Measurements from ENCODE around the gene APOOL. TPM values are rescaled to one million over a fixed set of nuclear protein-coding genes. Genes with fewer than 3 reads are reported as not detected.

The APOOL gene
- total and polyA plus RNA-seq, 10 of the 15 experiments (the other 5 are each of a cell fraction or from before 2014, with no cell fraction given): 4.4 to 14.7 (median 7.7) TPM

DNA sequence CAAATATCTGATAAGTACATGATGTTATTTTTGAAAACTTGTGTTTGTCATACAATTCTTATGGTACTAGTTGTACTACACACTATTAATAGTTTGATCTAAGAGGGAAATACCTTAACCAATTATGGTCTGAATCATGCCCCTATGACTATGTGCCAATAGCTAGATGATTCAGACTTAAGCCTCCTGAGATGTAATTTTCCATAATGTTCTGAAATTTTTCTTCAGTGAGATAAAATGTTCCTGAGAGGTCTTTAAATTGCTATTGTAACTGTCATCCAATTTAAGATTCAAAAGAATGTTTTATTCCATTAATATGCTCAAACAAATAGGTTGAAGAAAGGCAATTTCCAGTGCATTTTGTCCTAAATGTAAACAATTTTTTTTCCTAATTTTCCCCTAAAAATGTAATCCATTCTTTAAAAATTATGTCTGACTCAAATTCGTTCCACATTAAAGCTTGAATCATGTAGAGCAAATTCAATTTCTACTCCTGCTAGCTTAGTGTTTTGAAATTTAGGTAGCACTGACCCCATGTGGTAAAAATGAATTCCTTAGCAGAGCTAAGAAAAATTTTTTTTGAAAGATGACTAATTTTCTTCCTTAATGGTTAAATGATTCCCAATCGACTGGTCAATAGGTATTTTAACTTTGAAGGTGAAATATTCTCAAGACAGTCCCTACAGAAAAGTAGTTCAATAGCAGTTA is 49.1 kb downstream of the APOOL start:
- no TSS peak for BruUV-seq (replicated peaks)
- Histone ChIP-seq H3K9ac (ENCODE audit: control insufficient read depth, insufficient read depth, low read length) (no peak overlapping the region), H2AFZ (ENCODE audit: control insufficient read depth, low read depth, low read length) (no peak overlapping the region), H3K27me3 (replicated peaks in 1 of 2; ENCODE audit: control insufficient read depth in 2 of 2, insufficient read depth in 2 of 2, low read length in 1 of 2) (no peaks in the 10 kb centered on the region), H3K79me2 (ENCODE audit: control insufficient read depth, insufficient read depth, low read length) (no peaks in the 10 kb centered on the region), H3K4me2 (ENCODE audit: control insufficient read depth, insufficient read depth) (no peak overlapping the region), H3K4me1 (ENCODE audit: control insufficient read depth, insufficient read depth, low read length) (no peaks in the 10 kb centered on the region), H3K27ac (ENCODE audit: control insufficient read depth, insufficient read depth) (no peak overlapping the region), H4K20me1 (ENCODE audit: control insufficient read depth, insufficient read depth) (no peaks in the 10 kb centered on the region), H3K4me3 (no peak overlapping the region), H3K9me3 (replicated peaks; ENCODE audit: control insufficient read depth, insufficient read depth, low read length) (no peaks in the 10 kb centered on the region), H3K36me3 (ENCODE audit: control insufficient read depth in 2 of 2, insufficient read depth in 2 of 2, low read length in 1 of 2) (no peaks in the 10 kb centered on the region)
- WGBS (ENCODE audit: insufficient coverage, insufficient replicate concordance, low lambda C conversion rate, missing lambda C conversion rate): 0% methylated on average over 2 of the region's 2 CpGs
- ChIA-PET RAD21 (ENCODE audit: unreplicated experiment) (interaction anchor here (1.0 to 1.6 kb wide), 2 partner anchors 12 to 323 kb away, joined by 4 to 6 read pairs; no protein-coding TSS in a partner anchor), POLR2A (no interaction called here), SMC1A (ENCODE audit: uncharacterized antibody, unreplicated experiment) (interaction anchor here (0.7 to 2.8 kb wide), 4 partner anchors 12 to 713 kb away, joined by 3 to 9 read pairs (median 4); no protein-coding TSS in a partner anchor), CTCF (interaction anchor here (0.6 to 2.4 kb wide), 12 partner anchors 9 to 1677 kb away, joined by 3 to 15 read pairs (median 4); no protein-coding TSS in a partner anchor)
- FAIRE-seq (no peak), DNase-seq (ENCODE audit: low read depth, low spot score) (no peak), ATAC-seq (no peak)
- TF ChIP-seq SMC3 (IDR thresholded peaks at IDR 0.05; ENCODE audit: borderline replicate concordance, low read length) (peak; percentile 12; the same call in 1 of the 2 replicates), RAD21 (IDR thresholded peaks at IDR 0.05; ENCODE audit: insufficient read depth, low read depth, low read length) (peak; percentile 50; the same call in 1 of the 2 replicates), CTCF (IDR thresholded peaks at IDR 0.05 in 2 of 3, conservative IDR thresholded peaks at IDR 0.05 in 1 of 3; ENCODE audit: control insufficient read depth in 2 of 3, extremely low read depth in 1 of 3, insufficient read depth in 1 of 3, low read depth in 3 of 3, low read length in 3 of 3) (peak; percentile 7 to 44 (median 10); a peak in 3 of 6 replicates), ZBTB4 (CRISPR knock-in tag; IDR thresholded peaks at IDR 0.05) (no peak)
- in situ Hi-C loops (cut with MboI) (no loop called here), intact Hi-C loops (cut with micrococcal nuclease; ENCODE audit: unreplicated experiment) (loop anchor here (1.0 to 5.0 kb wide), 2 partner anchors 323 to 1005 kb away; no protein-coding TSS in a partner anchor)
